ENCODE results near the gene SRGAP1. TPM values are rescaled to one million over a fixed set of nuclear protein-coding genes. Genes with fewer than 3 reads are reported as not detected.

SRGAP1 gene
- total RNA-seq, 1 donor from 2014 or later, result 2.0 TPM

DNA sequence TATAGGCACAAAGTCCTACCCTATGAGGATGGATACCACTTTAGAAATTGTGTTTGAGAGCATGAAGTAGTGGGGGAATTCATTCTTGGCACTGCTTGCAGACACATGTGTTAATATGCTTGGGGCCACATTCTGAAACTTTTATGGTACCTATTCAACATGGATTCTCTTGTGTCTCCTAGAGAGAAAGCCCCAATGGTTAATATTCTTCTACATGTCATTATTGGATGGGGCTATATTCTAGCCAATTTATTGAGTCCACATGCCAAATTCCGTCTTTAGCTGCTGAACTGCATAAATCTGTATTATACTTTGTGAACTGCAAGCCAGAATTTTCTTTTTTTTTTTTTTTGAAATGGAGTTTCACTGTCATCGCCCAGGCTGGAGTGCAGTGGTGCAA lies 237.6 kb downstream of the SRGAP1 start:
- ATAC-seq (ENCODE audit: poor library complexity) (no peak), DNase-seq (no peak)
- intact Hi-C loops (cut with DNase I), result no loop called here

DNA sequence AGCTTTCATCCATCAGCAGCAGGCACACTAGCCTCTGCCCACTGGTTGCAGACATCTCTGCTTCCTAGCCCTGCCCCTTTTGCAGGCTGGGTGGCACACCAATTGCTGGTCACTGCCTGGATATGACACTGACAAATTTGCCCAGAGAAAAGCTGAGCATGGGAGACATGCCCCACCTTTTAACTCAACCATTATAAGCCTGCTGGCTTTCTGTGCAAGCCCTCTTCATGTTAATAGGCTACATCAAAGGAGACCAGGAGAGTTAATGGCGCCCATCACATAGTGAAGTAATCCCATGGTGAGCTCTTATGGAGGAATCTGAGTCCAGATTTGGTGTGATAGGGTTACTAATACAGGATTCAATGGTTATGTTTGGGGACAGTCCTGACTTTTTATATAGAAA lies 238.4 kb downstream of the SRGAP1 start:
- intact Hi-C loops (cut with DNase I), result no loop called here
- ATAC-seq (ENCODE audit: poor library complexity) (peak; percentile 35), DNase-seq (no peak)

DNA sequence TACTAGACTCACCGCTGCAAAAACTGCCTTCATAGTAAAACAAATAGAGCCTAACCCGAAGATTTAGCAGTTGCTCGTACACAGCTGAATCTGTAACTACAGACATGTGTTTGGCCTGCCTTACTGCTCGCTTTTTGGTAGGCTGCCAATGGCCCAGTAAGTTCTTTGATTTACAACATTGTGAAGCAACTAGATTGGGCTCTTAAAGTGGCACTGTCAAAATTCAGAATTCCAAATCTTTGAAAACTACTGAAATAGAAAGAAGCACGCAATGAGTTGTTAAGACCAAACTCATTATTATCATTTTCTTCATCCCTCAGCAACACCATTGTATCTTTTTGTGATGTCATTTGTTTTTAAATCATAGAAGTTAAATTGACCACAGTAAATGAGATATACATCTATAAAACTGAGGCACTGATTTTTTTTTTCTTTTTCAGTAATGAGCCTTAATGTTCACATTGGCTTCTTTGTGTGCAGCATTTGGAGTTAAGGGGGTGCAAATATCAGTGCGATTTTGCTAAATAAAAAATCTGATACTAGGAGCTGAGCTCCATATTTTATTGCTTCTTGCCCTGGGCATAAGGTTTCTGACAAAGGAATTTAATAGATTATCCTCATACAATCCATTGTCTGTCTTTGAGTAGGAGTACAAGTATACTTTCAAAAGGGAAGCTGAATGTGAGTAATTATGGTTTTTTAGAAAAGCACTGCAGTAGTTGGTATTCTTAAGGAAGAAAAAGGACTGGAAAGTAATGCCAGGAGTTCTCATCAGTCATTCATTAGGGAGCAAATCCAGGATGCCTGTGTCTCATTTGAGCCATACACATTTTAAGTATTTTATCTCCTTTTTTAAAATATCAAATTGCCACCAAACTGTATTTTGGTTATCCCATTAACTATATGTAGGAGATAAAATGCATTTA lies 239.0 kb downstream of the SRGAP1 start:
- intact Hi-C loops (cut with DNase I), result no loop called here
- ATAC-seq (ENCODE audit: poor library complexity) (peak; percentile 94), DNase-seq (peak; percentile 65)

DNA sequence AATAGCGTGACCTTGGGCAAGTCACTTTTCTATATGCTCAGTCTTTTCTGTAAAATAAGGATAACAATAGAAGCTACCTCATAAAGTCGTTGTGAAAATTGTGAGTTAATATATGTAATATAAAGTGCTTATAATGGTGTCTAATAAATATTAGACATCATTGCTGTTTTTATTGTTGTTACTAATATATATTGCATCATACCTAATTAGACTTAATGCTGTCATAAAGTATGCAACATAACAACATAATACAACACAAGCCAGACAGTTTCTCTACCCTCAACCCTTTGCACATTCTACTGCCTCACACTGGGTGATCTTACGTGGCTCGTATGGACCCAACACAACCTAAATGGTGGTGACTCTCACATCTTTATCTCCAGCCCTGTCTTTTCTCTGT lies 240.7 kb downstream of the SRGAP1 start:
- no peak for ATAC-seq (ENCODE audit: poor library complexity)
- intact Hi-C loops (cut with DNase I), result no loop called here
- no peak for DNase-seq

DNA sequence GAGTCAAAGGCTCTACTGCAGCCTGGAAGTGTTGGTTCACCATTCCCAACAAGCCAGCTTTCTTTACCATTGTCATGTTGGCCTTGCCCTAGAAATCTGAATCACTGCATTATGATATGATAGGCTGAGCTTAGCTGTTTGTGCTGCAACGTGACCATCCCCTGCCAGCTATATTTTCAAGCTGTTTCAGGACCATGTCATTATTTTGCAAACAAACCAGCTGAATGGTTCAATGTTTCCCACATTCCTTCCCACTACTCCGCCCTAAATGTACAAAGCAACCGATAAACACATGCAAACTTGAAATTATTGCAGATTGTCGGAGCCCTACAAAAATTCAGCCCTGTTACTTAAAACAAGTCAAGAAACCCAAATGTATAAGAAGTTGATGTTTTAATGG lies 241.5 kb downstream of the SRGAP1 start:
- DNase-seq, result no peak
- no peak for ATAC-seq (ENCODE audit: poor library complexity)
- intact Hi-C loops (cut with DNase I), result no loop called here

DNA sequence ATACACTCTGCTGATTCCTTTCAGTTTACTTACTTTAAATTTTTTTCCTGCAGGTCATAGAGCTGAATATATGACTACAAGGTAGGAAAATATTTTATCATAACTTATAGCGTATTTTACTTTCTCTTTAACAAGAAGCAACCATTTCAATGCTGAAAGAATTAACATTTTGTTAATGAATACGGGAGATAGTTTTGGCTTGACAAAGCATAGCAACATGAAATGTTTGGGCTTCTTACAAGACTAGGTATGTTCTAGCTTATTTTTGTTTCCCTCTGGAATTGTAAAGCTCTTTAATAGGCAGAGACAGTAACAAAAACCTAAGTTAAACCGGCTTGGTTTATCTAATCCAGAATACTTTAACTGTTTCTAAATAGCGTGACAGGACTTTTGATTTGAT lies 242.4 kb downstream of the SRGAP1 start:
- DNase-seq (no peak), ATAC-seq (ENCODE audit: poor library complexity) (no peak)
- intact Hi-C loops (cut with DNase I), result no loop called here

DNA sequence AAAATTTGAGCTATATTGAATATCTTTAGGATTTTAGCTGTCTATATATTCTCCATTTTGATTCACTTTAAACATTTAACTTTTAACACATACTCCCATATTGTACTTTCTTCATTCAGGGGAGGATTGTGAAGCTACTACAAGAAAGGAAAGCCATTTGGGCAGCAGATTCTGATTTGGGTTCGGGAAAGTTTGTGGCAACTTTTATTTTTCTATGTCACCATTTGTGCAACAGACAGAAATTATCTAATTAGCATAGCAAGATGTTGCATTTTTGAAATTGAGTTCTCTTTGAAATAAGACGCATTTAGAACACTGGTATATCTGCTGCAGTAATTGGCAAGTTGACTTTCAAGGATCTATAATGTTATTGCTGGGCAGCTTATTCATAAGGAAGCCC lies 243.3 kb downstream of the SRGAP1 start:
- ATAC-seq (ENCODE audit: poor library complexity) (no peak), DNase-seq (no peak)
- intact Hi-C loops (cut with DNase I), result no loop called here

DNA sequence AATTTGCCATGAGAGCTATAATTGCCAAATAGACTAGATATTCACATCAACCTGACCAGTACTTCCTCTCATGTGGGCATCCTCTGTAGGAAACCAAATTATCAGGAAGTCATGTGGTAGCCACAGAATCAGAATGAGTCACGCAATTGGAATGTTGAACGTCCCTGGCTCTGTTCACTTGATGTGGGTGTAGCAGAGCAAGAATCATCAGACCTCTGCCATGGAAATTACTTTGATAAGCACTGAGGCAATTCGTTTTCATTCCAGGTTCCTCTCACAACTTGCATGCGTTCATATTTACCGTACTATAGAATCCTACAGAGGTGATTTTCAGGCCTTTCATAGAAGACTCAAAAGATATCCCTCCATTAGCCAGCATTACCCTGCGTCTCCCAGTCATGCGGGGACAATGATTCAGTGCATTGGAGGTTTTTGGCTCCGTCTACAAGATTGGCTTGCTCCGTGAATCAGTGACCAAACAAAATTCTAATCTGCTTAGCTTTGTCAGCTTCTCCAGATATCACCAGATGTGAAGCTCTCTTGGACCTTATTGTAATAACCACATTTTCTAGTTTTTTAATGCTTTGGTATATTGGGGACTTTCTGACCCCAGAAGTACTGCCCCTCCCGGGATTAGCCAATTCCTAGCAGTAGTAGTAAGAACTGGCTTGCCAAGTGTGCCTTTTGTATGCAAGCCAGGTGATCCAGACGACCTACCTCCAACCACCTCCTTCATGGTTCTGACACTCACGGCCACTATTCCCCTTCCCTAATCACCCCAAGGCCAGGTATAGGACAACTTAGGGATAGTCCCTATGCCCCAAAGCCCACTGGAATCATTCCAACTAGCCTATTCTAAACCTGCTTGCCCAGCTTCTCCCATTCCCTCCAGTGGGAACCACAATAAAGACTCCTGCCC lies 244.2 kb downstream of the SRGAP1 start:
- intact Hi-C loops (cut with DNase I), result no loop called here
- DNase-seq (no peak), ATAC-seq (ENCODE audit: poor library complexity) (peak; percentile 94)

DNA sequence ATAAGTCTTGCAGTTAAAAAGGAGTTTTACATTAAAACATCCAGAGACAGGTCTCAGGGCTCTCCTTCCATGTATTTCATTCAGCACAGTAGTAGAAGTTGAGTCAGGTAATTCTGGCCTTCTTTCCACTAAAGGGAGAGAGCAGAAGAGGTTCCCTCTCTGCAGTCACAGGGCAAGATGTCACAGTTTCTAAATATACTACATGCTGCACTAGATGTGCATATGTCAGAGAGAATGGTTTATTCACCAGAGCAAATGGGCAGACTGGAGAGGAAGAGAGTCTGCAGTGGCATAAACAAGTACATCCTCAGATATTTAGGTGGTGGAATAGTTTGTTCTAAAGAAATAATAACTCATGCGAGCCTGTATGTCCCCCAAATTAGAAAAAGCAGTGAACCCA lies 245.5 kb downstream of the SRGAP1 start:
- DNase-seq, result no peak
- intact Hi-C loops (cut with DNase I), result loop anchor here (10.0 kb wide), 1 partner anchor 245 kb away; the partner anchor contains the start of gene SRGAP1
- ATAC-seq (ENCODE audit: poor library complexity), result peak; percentile 76

DNA sequence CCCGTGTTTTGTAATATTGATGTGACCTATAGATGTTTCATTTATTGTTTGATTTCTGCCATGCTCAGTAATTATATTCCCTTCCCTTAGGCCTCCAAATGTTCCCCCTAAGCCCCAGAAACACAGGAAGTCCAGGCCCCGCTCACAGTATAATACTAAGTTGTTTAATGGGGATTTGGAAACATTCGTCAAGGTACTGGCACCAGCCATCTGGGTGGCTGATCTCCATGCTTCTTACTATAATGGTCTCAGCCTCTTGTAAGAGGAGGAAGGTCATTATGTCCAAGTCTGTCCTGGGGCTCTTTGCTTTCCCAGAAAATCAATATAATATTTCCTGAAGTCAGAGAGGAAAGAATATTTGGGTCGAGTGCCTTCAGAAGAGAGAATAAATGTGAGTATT lies 246.7 kb downstream of the SRGAP1 start:
- no peak for DNase-seq
- intact Hi-C loops (cut with DNase I), result loop anchor here (10.0 kb wide), 1 partner anchor 246 kb away; the partner anchor contains the start of gene SRGAP1
- ATAC-seq (ENCODE audit: poor library complexity), result no peak

DNA sequence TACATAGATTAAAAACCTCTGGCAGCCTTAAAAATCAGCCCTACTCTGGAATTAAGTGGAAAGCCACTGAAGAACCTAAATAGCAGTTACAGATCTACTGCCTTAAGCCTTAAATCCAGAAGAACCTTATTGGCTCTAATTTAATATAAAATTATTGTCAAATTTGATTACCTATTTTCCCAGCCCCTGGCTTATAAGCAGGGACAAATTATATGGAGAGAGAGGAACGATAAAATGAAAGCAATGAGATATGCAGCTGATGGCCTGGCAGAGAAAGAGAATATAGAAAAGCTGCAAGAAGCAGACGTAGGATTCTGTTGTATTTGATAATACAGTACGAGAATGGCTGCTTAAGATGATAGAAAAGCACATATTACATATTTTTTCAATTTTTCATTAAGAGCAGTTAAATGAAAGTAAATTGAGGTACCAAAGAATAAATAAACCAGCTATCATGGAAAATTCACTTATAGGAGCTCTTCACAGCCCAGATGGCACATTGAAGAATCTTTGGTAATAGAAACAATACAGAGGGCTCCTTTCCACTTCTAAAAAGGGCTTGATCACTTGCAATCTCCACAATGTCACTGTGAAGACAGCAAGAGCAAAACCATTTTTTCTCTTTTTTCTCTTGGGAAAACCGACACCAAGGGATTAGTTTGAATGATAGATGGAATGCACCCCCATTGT lies 248.2 kb downstream of the SRGAP1 start:
- DNase-seq (no peak), ATAC-seq (ENCODE audit: poor library complexity) (no peak)
- intact Hi-C loops (cut with DNase I), result loop anchor here (10.0 kb wide), 1 partner anchor 248 kb away; the partner anchor contains the start of gene SRGAP1

DNA sequence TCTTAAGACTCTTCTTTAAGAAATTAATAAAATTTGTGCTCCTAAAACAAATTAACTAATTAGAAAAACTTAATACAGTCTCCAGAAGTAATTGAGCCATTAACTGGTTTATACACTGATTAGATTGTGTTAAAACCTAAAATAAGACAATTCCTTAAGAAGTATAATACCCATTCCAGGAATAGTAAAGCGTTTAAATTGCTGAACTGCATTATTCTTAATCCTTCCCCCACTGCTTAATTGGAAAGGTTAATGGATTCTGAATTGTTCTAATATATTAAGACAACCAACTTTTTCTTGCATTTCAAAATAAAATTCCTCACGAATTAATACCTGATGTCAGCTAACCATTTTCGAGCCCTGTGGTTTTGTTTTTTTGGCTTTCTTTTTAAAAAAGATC lies 249.2 kb downstream of the SRGAP1 start:
- intact Hi-C loops (cut with DNase I), result loop anchor here (10.0 kb wide), 1 partner anchor 249 kb away; the partner anchor contains the start of gene SRGAP1
- DNase-seq (no peak), ATAC-seq (ENCODE audit: poor library complexity) (no peak)

DNA sequence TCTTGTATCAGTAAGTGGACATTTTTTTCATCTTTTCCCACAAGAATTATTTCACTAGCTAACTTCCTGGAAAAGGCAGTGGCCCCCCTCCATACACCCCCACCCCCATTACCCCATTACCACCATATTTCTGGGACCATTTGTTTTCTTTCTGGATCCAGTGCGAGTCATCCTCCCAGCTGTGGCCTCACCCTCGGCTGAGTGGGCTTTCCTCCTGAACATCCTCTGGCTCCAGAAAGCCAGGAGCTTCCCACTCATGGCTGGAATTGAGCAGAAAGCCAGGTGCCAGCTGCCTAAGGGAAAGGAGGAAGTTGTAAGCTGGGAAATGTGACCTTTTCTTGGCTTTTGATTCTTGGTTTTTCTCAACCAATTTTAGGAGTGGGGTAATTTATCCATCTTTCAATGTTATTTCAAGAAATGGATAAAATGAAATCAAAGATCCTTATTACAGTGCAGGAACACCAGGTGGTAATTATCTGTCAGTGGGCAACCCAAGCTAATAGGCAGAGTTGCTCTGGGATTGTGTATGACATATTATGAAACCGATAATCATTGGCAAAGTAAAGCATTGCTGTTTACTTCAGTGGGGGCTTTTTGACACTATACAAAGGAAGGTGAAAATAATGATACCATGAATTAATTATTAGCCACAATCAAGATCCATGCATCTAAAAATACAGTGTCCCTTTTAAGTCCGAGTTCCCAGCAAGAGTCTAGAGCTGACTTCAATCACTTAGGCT lies 253.0 kb downstream of the SRGAP1 start:
- intact Hi-C loops (cut with DNase I), result loop anchor here (10.0 kb wide), 1 partner anchor 253 kb away; the partner anchor contains the start of gene SRGAP1
- ATAC-seq (ENCODE audit: poor library complexity), result no peak
- no peak for DNase-seq

DNA sequence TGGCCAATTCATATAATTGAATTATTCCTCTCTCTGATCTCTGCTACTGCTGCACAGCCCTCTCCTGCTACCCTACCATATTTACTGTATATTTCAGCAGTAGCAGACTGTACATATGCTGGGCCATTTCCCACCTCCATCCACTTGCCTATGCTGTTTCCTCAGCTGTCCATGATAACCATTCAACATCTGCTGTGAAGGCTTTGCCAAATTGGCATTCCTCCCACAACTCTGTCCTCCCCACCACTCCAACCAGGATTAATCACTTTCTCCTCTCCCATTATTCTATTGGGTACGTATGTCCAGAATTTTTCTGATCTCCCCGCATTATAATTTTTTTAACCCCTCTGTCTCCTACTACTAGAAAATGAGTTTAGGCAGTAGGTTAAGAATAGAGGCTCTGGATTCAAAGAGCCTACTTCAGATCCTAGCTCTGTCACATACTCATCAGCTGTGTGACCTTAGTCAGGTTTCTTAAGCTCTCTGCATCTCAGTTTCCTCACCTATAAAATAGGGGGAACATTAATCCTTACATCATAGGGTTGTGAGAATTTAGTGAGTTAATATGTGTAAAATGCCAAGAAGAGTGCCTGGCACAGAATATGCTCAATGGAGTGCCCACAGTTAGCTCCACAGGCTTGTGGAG lies 254.3 kb downstream of the SRGAP1 start:
- DNase-seq (no peak), ATAC-seq (ENCODE audit: poor library complexity) (peak; percentile 80)
- intact Hi-C loops (cut with DNase I), result loop anchor here (10.0 kb wide), 1 partner anchor 254 kb away; the partner anchor contains the start of gene SRGAP1

DNA sequence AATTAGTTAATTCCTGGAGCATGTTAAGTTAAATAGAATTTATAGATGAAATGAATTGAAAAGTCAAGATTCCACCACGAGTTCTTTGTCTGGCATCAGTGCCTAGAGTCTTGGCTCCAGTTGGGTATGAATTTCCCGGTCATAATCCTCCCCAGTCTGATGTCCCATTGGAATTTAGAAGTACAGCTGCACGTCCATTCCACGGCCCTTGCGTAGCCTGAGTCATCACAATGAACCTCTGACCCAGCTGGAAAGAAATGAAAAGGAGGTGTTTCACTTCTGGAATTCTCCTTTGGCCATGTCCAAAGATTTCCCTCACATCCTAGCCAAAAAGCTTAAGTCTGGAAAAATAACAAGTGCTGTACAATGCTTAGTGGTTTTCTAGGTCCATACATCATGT lies 254.9 kb downstream of the SRGAP1 start:
- ATAC-seq (ENCODE audit: poor library complexity), result peak; percentile 81
- intact Hi-C loops (cut with DNase I), result loop anchor here (10.0 kb wide), 1 partner anchor 255 kb away; the partner anchor contains the start of gene SRGAP1
- no peak for DNase-seq

DNA sequence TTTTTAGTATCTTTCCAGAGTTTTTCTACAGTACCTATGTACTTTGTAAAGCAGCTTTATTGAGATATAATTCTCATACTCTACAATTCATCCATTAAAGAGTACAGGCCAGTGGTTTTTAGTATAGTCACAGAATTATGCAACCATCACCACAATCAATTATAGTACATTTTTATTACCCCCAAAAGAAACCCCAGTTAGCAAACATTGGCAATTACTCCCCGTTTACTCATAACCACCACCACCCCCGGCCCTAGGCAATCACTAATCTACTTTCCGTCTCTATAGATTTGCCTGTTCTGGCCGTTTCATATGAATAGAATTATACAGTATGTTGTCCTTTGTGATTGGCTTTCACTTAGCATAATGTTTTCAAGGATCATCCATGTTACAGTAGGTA lies 257.8 kb downstream of the SRGAP1 start:
- ATAC-seq (ENCODE audit: poor library complexity) (no peak), DNase-seq (no peak)
- intact Hi-C loops (cut with DNase I), result no loop called here
